ENCODE data around the gene KCNAB1. TPM values are rescaled to one million over a fixed set of nuclear protein-coding genes. Genes with fewer than 3 reads are reported as not detected.
"Not testable (repeated sequence)": the region's sequence is repeated elsewhere in the genome, so short reads cannot be mapped to it uniquely, and the experiment has no call there.

The KCNAB1 gene
- total RNA-seq, 3 donors from 2014 or later: 3.9 to 8.3 (median 5.4) TPM

DNA sequence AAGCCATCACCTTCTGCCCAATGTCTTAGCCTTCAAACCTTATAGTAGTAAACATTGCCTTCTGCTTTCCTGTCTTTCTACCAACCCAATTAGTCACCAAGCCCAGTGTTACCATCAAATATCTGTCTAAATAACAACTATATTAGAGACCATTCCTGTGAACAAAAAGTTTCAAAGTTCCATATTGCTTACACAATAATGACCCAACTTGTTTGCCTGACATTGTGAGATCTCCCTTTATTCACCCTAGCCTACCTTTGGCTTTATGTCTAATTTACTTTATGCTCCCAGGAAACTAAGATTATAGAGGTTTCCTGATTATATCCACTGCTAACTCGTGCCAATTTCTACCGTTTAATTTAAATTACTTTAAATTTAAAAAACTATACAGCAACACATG lies 26.0 kb upstream of the KCNAB1 start:
- intact Hi-C loops (cut with DNase I; ENCODE audit: low total_unique reads): no loop called here
- Histone ChIP-seq H3K36me3 (no peaks in the 10 kb centered on the region), H3K9me3 (no peaks in the 10 kb centered on the region), H3K4me3 (no peak overlapping the region), H3K27ac (no peak overlapping the region), H3K27me3 (no peaks in the 10 kb centered on the region), H3K4me1 (no peaks in the 10 kb centered on the region)
- TF ChIP-seq POLR2A (IDR thresholded peaks at IDR 0.05): no peak
- TF ChIP-seq POLR2AphosphoS5 (IDR thresholded peaks at IDR 0.05): no peak
- TF ChIP-seq, protein P1, sequence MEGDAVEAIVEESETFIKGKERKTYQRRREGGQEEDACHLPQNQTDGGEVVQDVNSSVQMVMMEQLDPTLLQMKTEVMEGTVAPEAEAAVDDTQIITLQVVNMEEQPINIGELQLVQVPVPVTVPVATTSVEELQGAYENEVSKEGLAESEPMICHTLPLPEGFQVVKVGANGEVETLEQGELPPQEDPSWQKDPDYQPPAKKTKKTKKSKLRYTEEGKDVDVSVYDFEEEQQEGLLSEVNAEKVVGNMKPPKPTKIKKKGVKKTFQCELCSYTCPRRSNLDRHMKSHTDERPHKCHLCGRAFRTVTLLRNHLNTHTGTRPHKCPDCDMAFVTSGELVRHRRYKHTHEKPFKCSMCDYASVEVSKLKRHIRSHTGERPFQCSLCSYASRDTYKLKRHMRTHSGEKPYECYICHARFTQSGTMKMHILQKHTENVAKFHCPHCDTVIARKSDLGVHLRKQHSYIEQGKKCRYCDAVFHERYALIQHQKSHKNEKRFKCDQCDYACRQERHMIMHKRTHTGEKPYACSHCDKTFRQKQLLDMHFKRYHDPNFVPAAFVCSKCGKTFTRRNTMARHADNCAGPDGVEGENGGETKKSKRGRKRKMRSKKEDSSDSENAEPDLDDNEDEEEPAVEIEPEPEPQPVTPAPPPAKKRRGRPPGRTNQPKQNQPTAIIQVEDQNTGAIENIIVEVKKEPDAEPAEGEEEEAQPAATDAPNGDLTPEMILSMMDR (IDR thresholded peaks at IDR 0.05): no peak
- no peak for DNase-seq (ENCODE audit: low spot score in 2 of 2)

DNA sequence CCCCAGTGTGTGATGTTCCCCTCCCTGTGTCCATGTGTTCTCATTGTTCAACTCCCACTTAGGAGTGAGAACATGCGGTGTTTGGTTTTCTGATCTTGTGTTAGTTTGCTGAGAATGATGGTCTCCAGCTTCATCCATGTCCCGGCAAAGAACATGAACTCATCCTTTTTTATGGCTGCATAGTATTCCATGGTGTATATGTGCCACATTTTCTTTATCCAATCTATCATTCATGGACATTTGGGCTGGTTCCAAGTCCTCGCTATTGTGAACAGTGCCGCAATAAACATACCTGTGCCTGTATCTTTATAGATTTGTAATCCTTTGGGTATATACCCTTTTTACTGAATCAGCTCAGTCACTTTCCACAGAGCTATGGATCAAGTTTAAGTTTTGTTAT lies 24.7 kb upstream of the KCNAB1 start:
- DNase-seq (ENCODE audit: low spot score in 2 of 2); H3K4me3 ChIP-seq; H3K4me1 ChIP-seq; H3K9me3 ChIP-seq; H3K36me3 ChIP-seq; intact Hi-C loops (cut with DNase I; ENCODE audit: low total_unique reads); H3K27ac ChIP-seq; H3K27me3 ChIP-seq: not testable (repeated sequence)

DNA sequence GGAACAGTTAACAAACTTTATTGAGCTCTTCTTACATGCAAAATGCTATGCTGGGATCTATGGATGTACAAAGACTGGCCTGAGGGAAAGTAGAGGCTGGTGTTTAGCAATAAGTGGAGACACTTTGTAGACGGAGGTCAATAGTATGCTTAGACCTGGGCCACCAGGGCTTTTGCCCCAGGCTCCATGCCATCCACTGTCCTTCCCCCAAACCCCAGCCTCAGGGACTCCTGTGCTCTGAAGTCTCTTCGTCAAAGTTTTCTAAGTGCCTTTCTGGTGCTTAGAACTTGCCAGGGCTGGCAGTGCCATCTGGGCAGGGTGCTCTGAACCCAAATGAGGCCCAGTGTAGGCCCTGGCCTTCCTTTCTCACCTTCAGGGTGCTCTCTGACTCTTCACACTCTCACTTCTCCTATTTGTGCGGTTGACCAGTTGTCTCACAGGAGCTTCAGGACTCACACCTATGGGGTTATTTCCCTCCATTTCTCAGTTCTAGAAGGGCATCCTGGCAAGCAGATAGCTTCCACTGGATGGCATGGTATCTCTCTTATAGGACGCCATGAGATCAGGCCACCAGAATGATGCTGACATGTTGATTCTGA lies 21.8 kb upstream of the KCNAB1 start:
- intact Hi-C loops (cut with DNase I; ENCODE audit: low total_unique reads): no loop called here

DNA sequence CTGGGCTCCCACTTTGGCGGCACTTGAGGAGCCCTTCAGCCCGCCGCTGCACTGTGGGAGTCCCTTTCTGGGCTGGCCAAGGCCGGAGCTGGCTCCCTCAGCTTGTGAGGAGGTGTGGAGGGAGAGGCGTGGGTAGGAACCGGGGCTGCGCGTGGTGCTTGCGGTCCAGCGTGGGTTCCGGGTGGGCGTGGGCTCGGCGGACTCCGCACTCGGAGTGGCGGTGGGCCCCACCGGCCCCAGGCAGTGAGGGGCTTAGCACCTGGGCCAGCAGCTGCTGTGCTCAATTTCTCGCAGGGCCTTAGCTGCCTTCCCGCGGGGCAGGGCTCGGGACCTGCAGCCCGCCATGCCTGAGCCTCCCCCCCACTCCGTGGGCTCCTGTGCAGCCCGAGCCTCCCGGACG lies 21.0 kb upstream of the KCNAB1 start:
- H3K27me3 ChIP-seq; H3K4me3 ChIP-seq; H3K4me1 ChIP-seq; DNase-seq (ENCODE audit: low spot score in 2 of 2); intact Hi-C loops (cut with DNase I; ENCODE audit: low total_unique reads); H3K36me3 ChIP-seq; H3K9me3 ChIP-seq; H3K27ac ChIP-seq: not testable (repeated sequence)

More for the DNA sequence above, 21.8 kb upstream of the KCNAB1 start:
- no peaks in the 10 kb centered on the region for H3K9me3 ChIP-seq
- H3K27ac ChIP-seq: no peak overlapping the region
- H3K4me3 ChIP-seq: no peak overlapping the region
- no peak for DNase-seq (ENCODE audit: low spot score in 2 of 2)
- no peaks in the 10 kb centered on the region for H3K4me1 ChIP-seq
- H3K36me3 ChIP-seq: no peaks in the 10 kb centered on the region
- H3K27me3 ChIP-seq: no peaks in the 10 kb centered on the region
- TF ChIP-seq POLR2AphosphoS5 (IDR thresholded peaks at IDR 0.05) (no peak), POLR2A (IDR thresholded peaks at IDR 0.05) (no peak)
- TF ChIP-seq, protein P1 (IDR thresholded peaks at IDR 0.05): no peak

DNA sequence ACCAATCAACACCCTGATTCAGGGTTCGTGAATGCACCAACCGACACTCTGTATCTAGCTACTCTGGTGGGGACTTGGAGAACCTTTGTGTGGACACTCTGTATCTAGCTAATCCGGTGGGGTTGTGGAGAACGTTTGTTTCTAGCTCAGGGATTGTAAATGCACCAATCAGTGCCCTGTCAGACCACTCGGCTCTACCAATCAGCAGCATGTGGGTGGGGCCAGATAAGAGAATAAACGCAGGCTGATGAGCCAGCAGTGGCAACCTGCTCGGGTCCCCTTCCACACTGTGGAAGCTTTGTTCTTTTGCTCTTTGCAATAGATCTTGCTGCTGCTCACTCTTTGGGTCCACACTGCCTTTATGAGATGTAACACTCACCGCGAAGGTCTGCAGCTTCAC lies 20.4 kb upstream of the KCNAB1 start:
- intact Hi-C loops (cut with DNase I; ENCODE audit: low total_unique reads); H3K9me3 ChIP-seq; H3K4me1 ChIP-seq; H3K27ac ChIP-seq; H3K36me3 ChIP-seq; H3K4me3 ChIP-seq; H3K27me3 ChIP-seq; DNase-seq (ENCODE audit: low spot score in 2 of 2): not testable (repeated sequence)

DNA sequence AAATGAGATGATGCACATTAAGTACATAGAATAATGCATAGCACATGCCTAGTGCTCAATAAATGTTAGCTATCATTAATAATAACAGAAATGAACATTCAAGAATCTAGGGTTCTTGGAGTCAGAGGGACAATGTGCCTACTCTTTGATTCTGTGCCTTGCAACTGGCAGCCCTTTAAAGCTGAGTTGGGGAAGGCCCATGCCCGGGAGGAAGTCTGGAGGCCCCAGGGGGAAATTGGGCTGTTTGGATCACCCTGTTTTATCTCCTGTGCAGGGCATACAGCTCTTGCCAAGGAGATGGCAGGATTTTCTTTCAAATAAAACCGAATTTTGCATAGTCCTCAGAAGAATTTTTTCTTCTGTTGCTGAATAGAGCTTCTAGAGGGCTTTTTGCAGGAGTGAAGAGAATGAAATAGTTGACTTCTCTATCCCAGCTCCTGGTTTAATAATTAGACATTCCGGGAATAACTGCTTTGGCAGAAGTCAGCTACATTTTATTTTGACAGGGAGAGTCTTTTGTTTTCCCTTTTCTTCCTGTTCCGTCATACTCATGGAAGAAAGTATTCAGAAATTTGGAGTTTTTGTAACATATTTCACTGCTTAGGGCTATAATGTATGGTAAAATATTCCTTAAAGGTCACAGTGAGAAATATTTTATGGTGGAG lies 18.0 kb upstream of the KCNAB1 start:
- intact Hi-C loops (cut with DNase I; ENCODE audit: low total_unique reads): no loop called here
- Histone ChIP-seq H3K4me1 (no peaks in the 10 kb centered on the region), H3K36me3 (no peaks in the 10 kb centered on the region), H3K9me3 (no peaks in the 10 kb centered on the region), H3K27me3 (no peaks in the 10 kb centered on the region), H3K4me3 (no peak overlapping the region), H3K27ac (no peak overlapping the region)
- DNase-seq (ENCODE audit: low spot score in 2 of 2): no peak
- TF ChIP-seq POLR2AphosphoS5 (IDR thresholded peaks at IDR 0.05): no peak
- TF ChIP-seq, protein P1 (IDR thresholded peaks at IDR 0.05): no peak

Data from breast epithelium (tissue), 4 donors.